H9 (cell line): ENCODE data around the gene KCNK16. TPM values are rescaled to one million over a fixed set of nuclear protein-coding genes. Genes with fewer than 3 reads are reported as not detected.

Experiments used
- DNase-seq: peaks from one replicate; pipeline ENCODE4 v3.0.0-alpha.2; 2017
- H2AFZ ChIP-seq: one replicate; pipeline ENCODE4 v1.6.1; 2013; ENCODE audit warnings: mild to moderate bottlenecking, low read length, control low read depth, moderate library complexity
- H2AK5ac ChIP-seq: 2 replicates; pipeline ENCODE4 v1.6.1; 2013; ENCODE audit warnings: low read length, control low read depth, mixed read lengths; ENCODE audit not compliant: insufficient read length
- H2BK120ac ChIP-seq: one replicate; pipeline ENCODE4 v1.6.1; 2013; ENCODE audit warnings: low read depth, mild to moderate bottlenecking, low read length, control low read depth, inconsistent platforms; ENCODE audit not compliant: poor library complexity, severe bottlenecking
- H2BK12ac ChIP-seq: 2 replicates; pipeline ENCODE4 v1.6.1; 2013; ENCODE audit warnings: low read length, control low read depth, mixed read lengths, low read depth; ENCODE audit not compliant: insufficient read length
- H2BK15ac ChIP-seq: 2 replicates; pipeline ENCODE4 v1.6.1; 2013; ENCODE audit warnings: low read depth, low read length, control low read depth
- H2BK20ac ChIP-seq: one replicate; pipeline ENCODE4 v1.6.1; 2013; ENCODE audit warnings: low read depth, mild to moderate bottlenecking, low read length, control low read depth, inconsistent platforms; ENCODE audit not compliant: poor library complexity, severe bottlenecking
- H2BK5ac ChIP-seq: 2 replicates; pipeline ENCODE4 v1.6.1; 2013; ENCODE audit warnings: low read length, control low read depth, mixed read lengths; ENCODE audit not compliant: insufficient read length
- H3K14ac ChIP-seq: 2 replicates; pipeline ENCODE4 v1.6.1; 2013; ENCODE audit warnings: low read length, control low read depth; ENCODE audit not compliant: insufficient read depth
- H3K18ac ChIP-seq: 2 replicates; pipeline ENCODE4 v1.6.1; 2013; ENCODE audit warnings: low read depth, mild to moderate bottlenecking, mixed read lengths, low read length, control low read depth; ENCODE audit not compliant: insufficient read length
- H3K23ac ChIP-seq: 2 replicates; pipeline ENCODE4 v1.6.1; 2013; ENCODE audit warnings: low read length, control low read depth, mixed read lengths, low read depth; ENCODE audit not compliant: insufficient read length
- H3K23me2 ChIP-seq: 2 replicates; pipeline ENCODE4 v1.6.1; 2013; ENCODE audit warnings: low read depth, mild to moderate bottlenecking, mixed read lengths, low read length, control low read depth; ENCODE audit not compliant: insufficient read length, poor library complexity, severe bottlenecking
- H3K27ac ChIP-seq: 2 replicates; pipeline ENCODE4 v1.5.1; 2013; ENCODE audit warnings: low read length, control low read depth, mixed read lengths, low read depth; ENCODE audit not compliant: insufficient read length
- H3K27me3 ChIP-seq: 2 replicates; pipeline ENCODE4 v1.6.1; 2013; ENCODE audit warnings: low read length, control low read depth, inconsistent platforms; ENCODE audit not compliant: insufficient read depth
- H3K4ac ChIP-seq: 2 replicates; pipeline ENCODE4 v1.6.1; 2013; ENCODE audit warnings: low read depth, mild to moderate bottlenecking, control low read depth, inconsistent platforms, low read length, moderate library complexity
- H3K4me1 ChIP-seq: 2 replicates; pipeline ENCODE4 v1.6.1; 2013; ENCODE audit warnings: low read length, control low read depth, inconsistent platforms; ENCODE audit not compliant: insufficient read depth
- H3K4me2 ChIP-seq: 2 replicates; pipeline ENCODE4 v1.6.1; 2013; ENCODE audit warnings: low read length, control low read depth, mixed read lengths; ENCODE audit not compliant: insufficient read length, insufficient read depth
- H3K56ac ChIP-seq: 2 replicates; pipeline ENCODE4 v1.6.1; 2013; ENCODE audit warnings: low read depth, mild to moderate bottlenecking, mixed read lengths, low read length, control low read depth; ENCODE audit not compliant: insufficient read length
- H3K79me1 ChIP-seq: 2 replicates; pipeline ENCODE4 v1.6.1; 2013; ENCODE audit warnings: low read depth, mild to moderate bottlenecking, moderate library complexity, low read length, control low read depth, inconsistent platforms; ENCODE audit not compliant: insufficient read depth, poor library complexity, severe bottlenecking
- H3K79me2 ChIP-seq: 2 replicates; pipeline ENCODE4 v1.6.1; 2013; ENCODE audit warnings: low read length, control low read depth, inconsistent platforms; ENCODE audit not compliant: insufficient read depth
- H3K9ac ChIP-seq: 2 replicates; pipeline ENCODE4 v1.6.1; 2013; ENCODE audit warnings: low read length, control low read depth, mixed read lengths; ENCODE audit not compliant: insufficient read length; ENCODE audit errors: extremely low read depth
- H3K9me3 ChIP-seq: one replicate; pipeline ENCODE4 v1.6.1; 2013; ENCODE audit warnings: low read depth, low read length, inconsistent platforms; ENCODE audit not compliant: control insufficient read depth
- H3T11ph ChIP-seq: one replicate; pipeline ENCODE4 v1.6.1; 2013; ENCODE audit warnings: mild to moderate bottlenecking, low read length, control low read depth, inconsistent platforms
- H4K20me1 ChIP-seq: one replicate; pipeline ENCODE4 v1.6.1; 2013; ENCODE audit not compliant: control insufficient read depth, insufficient read length, insufficient read depth
- H4K5ac ChIP-seq: 2 replicates; pipeline ENCODE4 v1.6.1; 2013; ENCODE audit warnings: low read depth, mild to moderate bottlenecking, mixed read lengths, low read length, control low read depth; ENCODE audit not compliant: insufficient read length
- H4K8ac ChIP-seq: replicated peaks from 2 replicates; pipeline ENCODE4 v1.6.1; 2013; ENCODE audit warnings: low read length, control low read depth, mixed read lengths, low read depth; ENCODE audit not compliant: insufficient read length
- H4K91ac ChIP-seq: 2 replicates; pipeline ENCODE4 v1.6.1; 2013; ENCODE audit warnings: low read depth, mild to moderate bottlenecking, moderate library complexity, mixed read lengths, low read length, control low read depth; ENCODE audit not compliant: insufficient read length
- H3K27ac Mint-ChIP-seq, 3 experiments: 2 replicates in 2 of 3; 3 replicates in 1 of 3; pipeline ENCODE4 v1.8.0; 2020 to 2021; ENCODE audit warnings: mixed read lengths in 3 of 3, mild to moderate bottlenecking in 1 of 3, moderate library complexity in 1 of 3
- H3K27me3 Mint-ChIP-seq: 2 replicates; pipeline ENCODE4 v1.8.0; 2021; ENCODE audit warnings: low read depth, mild to moderate bottlenecking, moderate library complexity, mixed read lengths
- H3K36me3 Mint-ChIP-seq, 3 experiments: 2 replicates in 2 of 3; 3 replicates in 1 of 3; pipeline ENCODE4 v1.8.0; 2020 to 2021; ENCODE audit warnings: low read depth in 3 of 3, mixed read lengths in 3 of 3; ENCODE audit not compliant: insufficient read depth in 1 of 3
- H3K4me1 Mint-ChIP-seq, 2 experiments: 2 replicates each; pipeline ENCODE4 v1.8.0; 2020; ENCODE audit warnings: mixed read lengths in 2 of 2
- H3K4me3 Mint-ChIP-seq, 2 experiments: 2 replicates in 1 of 2; 3 replicates in 1 of 2; pipeline ENCODE4 v1.8.0; 2020 to 2021; ENCODE audit warnings: mild to moderate bottlenecking in 2 of 2, mixed read lengths in 2 of 2, moderate library complexity in 1 of 2
- H3K9me3 Mint-ChIP-seq, 2 experiments: 2 replicates in 1 of 2; 3 replicates in 1 of 2; pipeline ENCODE4 v1.8.0; 2020; ENCODE audit warnings: mild to moderate bottlenecking in 2 of 2, mixed read lengths in 2 of 2, moderate library complexity in 1 of 2
- WGBS: extraction: QIAGEN DNeasy Blood & Tissue Kit; methylation state at CpG from one replicate; pipeline ENCODE4 v1.1.7; 2013; ENCODE audit warnings: missing lambda C conversion rate, low lambda C conversion rate, mixed read lengths; ENCODE audit not compliant: insufficient read length; ENCODE audit errors: extremely low coverage; 5-methylcytosine and 5-hydroxymethylcytosine counted together
- total RNA-seq: library from RNA; stranded (reverse); gene quantifications from 2 replicates; pipeline ENCODE4 v1.2.1, GENCODE V29; 2021
- TF ChIP-seq, protein P1 (sequence below): fragments of 200-600 bp; sonication (generic); conservative IDR thresholded peaks from 3 replicates; pipeline ENCODE4 v1.8.0; 2021; ENCODE audit warnings: antibody characterized with exemption, mild to moderate bottlenecking

Gene KCNK16
- total RNA-seq, 1 experiment from 2014 or later: not detected

DNA sequence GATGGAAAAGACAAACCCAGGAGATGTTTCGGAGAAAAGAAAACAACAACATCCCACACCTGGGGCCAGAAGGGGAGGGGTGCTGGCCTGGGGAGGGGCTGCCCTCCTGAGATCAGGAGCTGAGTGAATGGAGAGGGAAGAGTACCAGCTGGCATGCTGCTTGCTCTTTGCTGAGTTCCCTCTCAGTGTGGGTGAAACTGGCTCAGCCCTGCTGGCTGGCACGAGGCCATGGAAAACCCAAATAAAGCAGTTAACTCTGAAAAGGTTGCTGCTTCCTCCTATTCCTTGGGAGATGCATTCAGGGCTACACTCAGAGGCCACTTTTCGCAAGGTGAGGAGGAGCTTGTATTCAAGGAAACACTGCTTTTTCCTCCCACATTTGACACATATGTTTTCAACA lies 8.0 kb upstream of the KCNK16 start:
- DNase-seq: no peak
- Mint-ChIP-seq H3K9me3 (no peaks in the 10 kb centered on the region), H3K27me3 (peaks cover 38% of the 10 kb centered on the region), H3K36me3 (no peaks in the 10 kb centered on the region; a peak in 1 of 7 replicates), H3K27ac (no peak overlapping the region), H3K4me1 (no peaks in the 10 kb centered on the region; a peak in 1 of 4 replicates), H3K4me3 (no peak overlapping the region)
- H3K79me2 ChIP-seq: no peaks in the 10 kb centered on the region
- WGBS: no CpG with 5 or more reads among the region's 3 CpGs
- no peak overlapping the region for H3K56ac ChIP-seq
- H3K27ac ChIP-seq: no peak overlapping the region
- TF ChIP-seq, protein P1, sequence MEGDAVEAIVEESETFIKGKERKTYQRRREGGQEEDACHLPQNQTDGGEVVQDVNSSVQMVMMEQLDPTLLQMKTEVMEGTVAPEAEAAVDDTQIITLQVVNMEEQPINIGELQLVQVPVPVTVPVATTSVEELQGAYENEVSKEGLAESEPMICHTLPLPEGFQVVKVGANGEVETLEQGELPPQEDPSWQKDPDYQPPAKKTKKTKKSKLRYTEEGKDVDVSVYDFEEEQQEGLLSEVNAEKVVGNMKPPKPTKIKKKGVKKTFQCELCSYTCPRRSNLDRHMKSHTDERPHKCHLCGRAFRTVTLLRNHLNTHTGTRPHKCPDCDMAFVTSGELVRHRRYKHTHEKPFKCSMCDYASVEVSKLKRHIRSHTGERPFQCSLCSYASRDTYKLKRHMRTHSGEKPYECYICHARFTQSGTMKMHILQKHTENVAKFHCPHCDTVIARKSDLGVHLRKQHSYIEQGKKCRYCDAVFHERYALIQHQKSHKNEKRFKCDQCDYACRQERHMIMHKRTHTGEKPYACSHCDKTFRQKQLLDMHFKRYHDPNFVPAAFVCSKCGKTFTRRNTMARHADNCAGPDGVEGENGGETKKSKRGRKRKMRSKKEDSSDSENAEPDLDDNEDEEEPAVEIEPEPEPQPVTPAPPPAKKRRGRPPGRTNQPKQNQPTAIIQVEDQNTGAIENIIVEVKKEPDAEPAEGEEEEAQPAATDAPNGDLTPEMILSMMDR: no peak
- H3K4me1 ChIP-seq: no peaks in the 10 kb centered on the region
- H4K91ac ChIP-seq: no peak overlapping the region
- H4K20me1 ChIP-seq: no peaks in the 10 kb centered on the region
- no peak overlapping the region for H2BK15ac ChIP-seq
- no peaks in the 10 kb centered on the region for H3K79me1 ChIP-seq
- no peak overlapping the region for H3K4me2 ChIP-seq
- no peak overlapping the region for H3K18ac ChIP-seq
- H3K9me3 ChIP-seq: no peaks in the 10 kb centered on the region
- H3K4ac ChIP-seq: no peak overlapping the region
- no peak overlapping the region for H4K5ac ChIP-seq
- no peak overlapping the region for H3K23ac ChIP-seq
- no peaks in the 10 kb centered on the region for H3K23me2 ChIP-seq
- H2AK5ac ChIP-seq: no peak overlapping the region
- no peak overlapping the region for H3T11ph ChIP-seq
- no peak overlapping the region for H2AFZ ChIP-seq
- H2BK12ac ChIP-seq: no peak overlapping the region
- no peak overlapping the region for H3K9ac ChIP-seq
- H4K8ac ChIP-seq: no peak overlapping the region
- H3K14ac ChIP-seq: no peak overlapping the region
- H2BK5ac ChIP-seq: no peak overlapping the region
- H2BK20ac ChIP-seq: no peak overlapping the region
- H2BK120ac ChIP-seq: no peak overlapping the region
- no peaks in the 10 kb centered on the region; the same call in 1 of the 2 replicates for H3K27me3 ChIP-seq
